ENCODE measurements around the gene ZNF775.

ZNF775 gene

GRCh38 chr7:150345012-150345411 lies 34.1 kb upstream of the ZNF775 start:
- DNase-seq (ENCODE audit: low read depth in 3 of 3), result no peak

GRCh38 chr7:150346922-150347321 lies 32.2 kb upstream of the ZNF775 start:
- no peak for DNase-seq (ENCODE audit: low read depth in 3 of 3)

GRCh38 chr7:150351587-150352194 lies 27.4 kb upstream of the ZNF775 start:
- no peak for DNase-seq (ENCODE audit: low read depth in 3 of 3)

- DNase-seq (ENCODE audit: low read depth in 3 of 3), result no peak
Measured at GRCh38 chr7:150355666-150356059, 23.5 kb upstream of the ZNF775 start.

GRCh38 chr7:150356265-150356897 lies 22.7 kb upstream of the ZNF775 start:
- no peak for DNase-seq (ENCODE audit: low read depth in 3 of 3)

- DNase-seq (ENCODE audit: low read depth in 3 of 3), result peak; percentile 23 to 53 (median 49)
Measured at GRCh38 chr7:150357270-150357669, 21.9 kb upstream of the ZNF775 start.

- no peak for DNase-seq (ENCODE audit: low read depth in 3 of 3)
Measured at GRCh38 chr7:150357771-150358427, 21.2 kb upstream of the ZNF775 start.

- DNase-seq (ENCODE audit: low read depth in 3 of 3), result no peak
Measured at GRCh38 chr7:150358433-150358832, 20.7 kb upstream of the ZNF775 start.

- no peak for DNase-seq (ENCODE audit: low read depth in 3 of 3)
Measured at GRCh38 chr7:150358988-150359621, 20.0 kb upstream of the ZNF775 start.

GRCh38 chr7:150359622-150360362 lies 19.3 kb upstream of the ZNF775 start:
- DNase-seq (ENCODE audit: low read depth in 3 of 3), result no peak

GRCh38 chr7:150360363-150361058 lies 18.6 kb upstream of the ZNF775 start:
- no peak for DNase-seq (ENCODE audit: low read depth in 3 of 3)

GRCh38 chr7:150361402-150361801 lies 17.7 kb upstream of the ZNF775 start:
- no peak for DNase-seq (ENCODE audit: low read depth in 3 of 3)

- DNase-seq (ENCODE audit: low read depth in 3 of 3), result no peak
Measured at GRCh38 chr7:150361807-150362621, 17.1 kb upstream of the ZNF775 start.

GRCh38 chr7:150363370-150363769 lies 15.8 kb upstream of the ZNF775 start:
- no peak for DNase-seq (ENCODE audit: low read depth in 3 of 3)

GRCh38 chr7:150363872-150364271 lies 15.3 kb upstream of the ZNF775 start:
- no peak for DNase-seq (ENCODE audit: low read depth in 3 of 3)

GRCh38 chr7:150365194-150365593 lies 13.9 kb upstream of the ZNF775 start:
- DNase-seq (ENCODE audit: low read depth in 3 of 3), result no peak

GRCh38 chr7:150365673-150366398 lies 13.3 kb upstream of the ZNF775 start:
- DNase-seq (ENCODE audit: low read depth in 3 of 3), result no peak

GRCh38 chr7:150367677-150368095 lies 11.4 kb upstream of the ZNF775 start:
- no peak for DNase-seq (ENCODE audit: low read depth in 3 of 3)

- peak; percentile 63 to 75 (median 68) for DNase-seq (ENCODE audit: low read depth in 3 of 3)
Measured at GRCh38 chr7:150368096-150368883, 10.8 kb upstream of the ZNF775 start, which contains the start of gene REPIN1. REPIN1 (plus strand) TSS chr7:150368822; CDS start chr7:150369712, 890 bp downstream.

All from stimulated activated CD4-positive, alpha-beta T cell treated with anti-CD3 and anti-CD28 coated beads, TNF-alpha, amount 100 ng/mL, for 48 hours (primary cell).